ENCODE results near the gene ATRAID. TPM values are rescaled to one million over a fixed set of nuclear protein-coding genes. Genes with fewer than 3 reads are reported as not detected.

Gene ATRAID
- total RNA-seq, 1 experiment from 2014 or later, result 108 TPM

GRCh38 chr2:27177441-27178351 lies 34.1 kb upstream of the ATRAID start:
- no peak overlapping the region for H2BK5ac ChIP-seq (ENCODE audit: insufficient read length, low read length)
- no peaks in the 10 kb centered on the region for H3K36me3 Mint-ChIP-seq (ENCODE audit: insufficient read depth in 1 of 3, low read depth in 3 of 3)
- WGBS (ENCODE audit: extremely low coverage, insufficient read length, low lambda C conversion rate), result no CpG with 5 or more reads among the region's 15 CpGs

More at GRCh38 chr2:27177441-27178351, 34.1 kb upstream of the ATRAID start:
- H3K23ac ChIP-seq (ENCODE audit: insufficient read length, low read depth, low read length), result no peak overlapping the region
- no peaks in the 10 kb centered on the region for H3K4me1 ChIP-seq (ENCODE audit: insufficient read depth, low read length)
- peaks cover 11% of the 10 kb centered on the region for H3K27me3 Mint-ChIP-seq (ENCODE audit: low read depth)
- no peak overlapping the region for H3K9ac ChIP-seq (ENCODE audit: extremely low read depth, insufficient read length, low read length)
- H3K18ac ChIP-seq (ENCODE audit: insufficient read length, low read depth, low read length), result no peak overlapping the region
- no peaks in the 10 kb centered on the region for H3K9me3 Mint-ChIP-seq
- DNase-seq, result no peak
- TF ChIP-seq CTCF (conservative IDR thresholded peaks at IDR 0.05), result no peak
- peaks cover 0 to 3% of the 10 kb centered on the region in 2 experiments; a peak in 1 of 4 replicates for H3K4me1 Mint-ChIP-seq
- H4K91ac ChIP-seq (ENCODE audit: insufficient read length, low read depth, low read length), result no peak overlapping the region
- H2BK12ac ChIP-seq (ENCODE audit: insufficient read length, low read depth, low read length), result no peak overlapping the region
- no peaks in the 10 kb centered on the region for H3K79me2 ChIP-seq (ENCODE audit: insufficient read depth, low read length)
- no peak overlapping the region for H3K14ac ChIP-seq (ENCODE audit: insufficient read depth, low read length)
- H3K56ac ChIP-seq (ENCODE audit: insufficient read length, low read depth, low read length), result no peak overlapping the region
- H3K79me1 ChIP-seq (ENCODE audit: insufficient read depth, low read depth, low read length, poor library complexity, severe bottlenecking), result no peaks in the 10 kb centered on the region
- no peak overlapping the region for H3K4ac ChIP-seq (ENCODE audit: low read depth, low read length)
- H2AK5ac ChIP-seq (ENCODE audit: insufficient read length, low read length), result no peak overlapping the region
- H4K20me1 ChIP-seq (ENCODE audit: control insufficient read depth, insufficient read depth, insufficient read length), result no peaks in the 10 kb centered on the region
- no peak overlapping the region for H3K27ac Mint-ChIP-seq
- no peak overlapping the region for H2BK20ac ChIP-seq (ENCODE audit: low read depth, low read length, poor library complexity, severe bottlenecking)
- H4K8ac ChIP-seq (replicated peaks; ENCODE audit: insufficient read length, low read depth, low read length), result no peak overlapping the region
- H3K4me2 ChIP-seq (ENCODE audit: insufficient read depth, insufficient read length, low read length), result no peak overlapping the region
- no peak overlapping the region for H4K5ac ChIP-seq (ENCODE audit: insufficient read length, low read depth, low read length)
- H2BK120ac ChIP-seq (ENCODE audit: low read depth, low read length, poor library complexity, severe bottlenecking), result no peak overlapping the region
- no peak overlapping the region for H2AFZ ChIP-seq (ENCODE audit: low read length)
- H3K23me2 ChIP-seq (ENCODE audit: insufficient read length, low read depth, low read length, poor library complexity, severe bottlenecking), result no peaks in the 10 kb centered on the region
- no peaks in the 10 kb centered on the region for H3K27me3 ChIP-seq (ENCODE audit: insufficient read depth, low read length)
- H3K9me3 ChIP-seq (ENCODE audit: control insufficient read depth, low read depth, low read length), result no peaks in the 10 kb centered on the region
- no peak overlapping the region for H3K4me3 Mint-ChIP-seq
- no peak overlapping the region for H3T11ph ChIP-seq (ENCODE audit: low read length)
- no peak overlapping the region for H2BK15ac ChIP-seq (ENCODE audit: low read depth, low read length)
- H3K27ac ChIP-seq (ENCODE audit: insufficient read length, low read depth, low read length), result no peak overlapping the region
